HepG2 (cell line): ENCODE data around the gene NDUFS1. TPM values are rescaled to one million over a fixed set of nuclear protein-coding genes. Genes with fewer than 3 reads are reported as not detected.

ENCODE experiments used
- ATAC-seq: fragments of 200-7000 bp; cut with Tn5 transposase; 3 replicates; pipeline ENCODE4 v1.9.1; 2020; ENCODE audit warnings: mild to moderate bottlenecking, moderate library complexity
- BruUV-seq: library from RNA; stranded (reverse); fragments of 400-500 nt; replicated peaks from 2 replicates; lab custom pipeline; 2021; lab: Mats Ljungman, UMichigan
- CTCF ChIA-PET: fragments of 300-600 bp; formaldehyde crosslinking; extraction: SDS; loops from one replicate; lab custom pipeline; 2021; ENCODE audit warnings: low total read pairs, inconsistent platforms, low intra/inter-chr PET ratio; lab: Yijun Ruan, JAX
- POLR2A ChIA-PET: fragments of 350-600 bp; sonication (Branson Sonifier 250); formaldehyde crosslinking; loops from one replicate; lab custom pipeline; 2020; ENCODE audit warnings: antibody characterized with exemption, inconsistent platforms; lab: Yijun Ruan, JAX
- DNase-seq: peaks from one replicate; pipeline ENCODE4 v3.0.0-alpha.2; 2015; ENCODE audit warnings: low spot score
- FAIRE-seq: peaks from 3 replicates; lab custom pipeline; 2011; peaks lifted over from hg19 to GRCh38; lab: Jason Lieb, UNC
- H2AFZ ChIP-seq: one replicate; pipeline ENCODE4 v1.6.1; 2011; ENCODE audit warnings: low read length, inconsistent platforms
- H3K27ac ChIP-seq: fragments of 300-600 bp; 3 replicates; pipeline ENCODE4 v1.8.0; 2011; ENCODE audit warnings: mixed run types, mild to moderate bottlenecking, mixed read lengths, low read length, inconsistent platforms; ENCODE audit not compliant: insufficient read depth; ENCODE audit errors: extremely low read length
- H3K27me3 ChIP-seq, 2 experiments: fragments of 200-600 bp in 1 of 2; 2 replicates in 1 of 2; 3 replicates in 1 of 2; pipeline versions ENCODE4 v1.6.0 to v1.8.0; 2011; ENCODE audit warnings: low read length in 2 of 2, mild to moderate bottlenecking in 2 of 2, moderate library complexity in 2 of 2, inconsistent platforms in 1 of 2; ENCODE audit not compliant: insufficient read depth in 2 of 2, control insufficient read depth in 1 of 2
- H3K36me3 ChIP-seq, 2 experiments: fragments of 200-600 bp in 1 of 2; replicated peaks in 1 of 2; 2 replicates in 1 of 2; 3 replicates in 1 of 2; pipeline versions ENCODE4 v1.5.1 to v1.8.0; 2011; ENCODE audit warnings: low read length in 2 of 2, inconsistent platforms in 1 of 2; ENCODE audit not compliant: insufficient read depth in 2 of 2, control insufficient read depth in 1 of 2
- H3K4me1 ChIP-seq: 2 replicates; pipeline ENCODE4 v1.5.1; 2012; ENCODE audit warnings: low read length, inconsistent platforms; ENCODE audit not compliant: insufficient read depth
- H3K4me2 ChIP-seq: 2 replicates; pipeline ENCODE4 v1.6.0; 2011; ENCODE audit warnings: low read depth, low read length, inconsistent platforms
- H3K4me3 ChIP-seq, 3 experiments: fragments of 200-600 bp in 1 of 3; sonication (generic), shearing (Covaris generic) in 1 of 3; replicated peaks in 1 of 3; 2 replicates each; pipeline ENCODE4 v1.5.1; 2011 to 2016; ENCODE audit warnings: low read length in 3 of 3, inconsistent platforms in 2 of 3, low read depth in 2 of 3, mild to moderate bottlenecking in 2 of 3, control low read depth in 1 of 3, mixed read lengths in 1 of 3; ENCODE audit not compliant: insufficient read depth in 1 of 3
- H3K79me2 ChIP-seq: one replicate; pipeline ENCODE4 v1.6.1; 2011; ENCODE audit warnings: low read length, inconsistent platforms; ENCODE audit not compliant: insufficient read depth
- H3K9ac ChIP-seq: 2 replicates; pipeline ENCODE4 v1.6.0; 2011; ENCODE audit warnings: mild to moderate bottlenecking, low read depth, low read length, inconsistent platforms; ENCODE audit not compliant: insufficient read depth
- H3K9me3 ChIP-seq: 2 replicates; pipeline ENCODE4 v1.5.1; 2012; ENCODE audit warnings: mild to moderate bottlenecking, low read length
- H4K20me1 ChIP-seq: 2 replicates; pipeline ENCODE4 v1.6.0; 2011; ENCODE audit warnings: inconsistent platforms, mild to moderate bottlenecking, low read length, moderate library complexity; ENCODE audit not compliant: insufficient read depth
- KAT7 ChIP-seq: IDR thresholded peaks from 2 replicates; pipeline ENCODE4 v1.6.1; 2018; ENCODE audit warnings: borderline replicate concordance, missing compliant biosample characterization
- SYNCRIP ChIP-seq: fragments of 200-400 bp; formaldehyde crosslinking; IDR thresholded peaks from 2 replicates; pipeline ENCODE4 v1.6.1; 2018; ENCODE audit warnings: mild to moderate bottlenecking, low read depth, low read length; ENCODE audit not compliant: insufficient read depth
- ZBTB4 ChIP-seq: sonication (generic); formaldehyde crosslinking; IDR thresholded peaks from 2 replicates; pipeline ENCODE4 v1.4.0; 2020; ENCODE audit warnings: missing genetic modification reagents, mild to moderate bottlenecking, borderline replicate concordance
- ZNF121 ChIP-seq: sonication (generic); formaldehyde crosslinking; IDR thresholded peaks from 2 replicates; pipeline ENCODE4 v1.5.0; 2020; ENCODE audit warnings: mild to moderate bottlenecking, missing genetic modification reagents
- ZNF446 ChIP-seq: sonication (generic); formaldehyde crosslinking; IDR thresholded peaks from 2 replicates; pipeline ENCODE4 v1.5.0; 2020; ENCODE audit warnings: mild to moderate bottlenecking, missing genetic modification reagents
- in situ Hi-C: cut with HindIII; loops from 2 replicates; pipeline ENCODE4 v1.10.0; 2017; ENCODE audit warnings: low pct_unique_long_range_greater_than_20kb; ENCODE audit not compliant: extremely low pct_ligation_motif_present
- intact Hi-C: fragments of 100-400 bp; cut with micrococcal nuclease; formaldehyde crosslinking; loops from one replicate; pipeline ENCODE4 v1.10.0; 2022; ENCODE audit not compliant: unreplicated experiment
- polyA plus RNA-seq, 8 experiments: library from polyadenylated mRNA; depleted of rRNA in 3 of 8; stranded (reverse) in 7 of 8; unstranded in 1 of 8; fragments of >200 nt; fragmentation: Illumina TruSeq in 4 of 8; extraction: Trizol in 4 of 8; gene quantifications; 2 replicates each; pipeline versions ENCODE4 v1.2.1 to v1.2.3, GENCODE V29; 2011 to 2016; ENCODE audit warnings: low read depth in 4 of 8, missing spikeins in 1 of 8, mixed read lengths in 1 of 8; ENCODE audit not compliant: insufficient read depth in 1 of 8
- total RNA-seq, 5 experiments: library from RNA; depleted of rRNA; stranded (reverse); fragments of >200 nt; fragmentation: Illumina TruSeq; extraction: Trizol; gene quantifications; 2 replicates each; pipeline ENCODE4 v1.2.3, GENCODE V29; 2016; ENCODE audit warnings: low read depth in 1 of 5
- TF ChIP-seq, protein P1 (sequence below): sonication (generic); formaldehyde crosslinking; IDR thresholded peaks from 2 replicates; pipeline ENCODE4 v1.5.0; 2020; ENCODE audit warnings: mild to moderate bottlenecking, missing genetic modification reagents, moderate library complexity

Gene NDUFS1
- total and polyA plus RNA-seq, 2 of the 13 experiments (the other 11 are each of a cell fraction or from before 2014, with no cell fraction given): 139 to 242 TPM

- TF ChIP-seq ZBTB4 (CRISPR knock-in tag): no peak
- no peak for TF ChIP-seq KAT7 (CRISPR knock-in tag)
- TF ChIP-seq ZNF446 (CRISPR knock-in tag): no peak
- no peak for TF ChIP-seq SYNCRIP
Observed at GRCh38 chr2:206092297-206092696, 66.9 kb downstream of the NDUFS1 start (continued).

- Histone ChIP-seq H3K27me3 (no peaks in the 10 kb centered on the region; a peak in 2 of 5 replicates), H4K20me1 (no peaks in the 10 kb centered on the region), H3K27ac (no peak overlapping the region), H3K4me2 (no peak overlapping the region; the same call in 1 of the 2 replicates), H3K9me3 (no peaks in the 10 kb centered on the region), H3K79me2 (peaks cover 48% of the 10 kb centered on the region), H2AFZ (no peak overlapping the region), H3K9ac (no peak overlapping the region), H3K4me3 (no peak overlapping the region), H3K36me3 (peaks cover 0 to 2% of the 10 kb centered on the region in 2 experiments; a peak in 1 of 5 replicates), H3K4me1 (peaks cover 23% of the 10 kb centered on the region)
- in situ Hi-C loops: no loop called here
- DNase-seq (no peak), ATAC-seq (no peak), FAIRE-seq (no peak)
- intact Hi-C loops: no loop called here
- ChIA-PET POLR2A (interaction anchor here (0.8 to 3.2 kb wide), 3 partner anchors 9 to 73 kb away, joined by 5 to 32 read pairs (median 15); partner anchors contain the start of genes EEF1B2 and NDUFS1), CTCF (no interaction called here)
- BruUV-seq: no TSS peak
- TF ChIP-seq, protein P1, sequence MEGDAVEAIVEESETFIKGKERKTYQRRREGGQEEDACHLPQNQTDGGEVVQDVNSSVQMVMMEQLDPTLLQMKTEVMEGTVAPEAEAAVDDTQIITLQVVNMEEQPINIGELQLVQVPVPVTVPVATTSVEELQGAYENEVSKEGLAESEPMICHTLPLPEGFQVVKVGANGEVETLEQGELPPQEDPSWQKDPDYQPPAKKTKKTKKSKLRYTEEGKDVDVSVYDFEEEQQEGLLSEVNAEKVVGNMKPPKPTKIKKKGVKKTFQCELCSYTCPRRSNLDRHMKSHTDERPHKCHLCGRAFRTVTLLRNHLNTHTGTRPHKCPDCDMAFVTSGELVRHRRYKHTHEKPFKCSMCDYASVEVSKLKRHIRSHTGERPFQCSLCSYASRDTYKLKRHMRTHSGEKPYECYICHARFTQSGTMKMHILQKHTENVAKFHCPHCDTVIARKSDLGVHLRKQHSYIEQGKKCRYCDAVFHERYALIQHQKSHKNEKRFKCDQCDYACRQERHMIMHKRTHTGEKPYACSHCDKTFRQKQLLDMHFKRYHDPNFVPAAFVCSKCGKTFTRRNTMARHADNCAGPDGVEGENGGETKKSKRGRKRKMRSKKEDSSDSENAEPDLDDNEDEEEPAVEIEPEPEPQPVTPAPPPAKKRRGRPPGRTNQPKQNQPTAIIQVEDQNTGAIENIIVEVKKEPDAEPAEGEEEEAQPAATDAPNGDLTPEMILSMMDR (CRISPR knock-in tag): no peak
- TF ChIP-seq ZNF121 (CRISPR knock-in tag): peak; percentile 86
Observed at GRCh38 chr2:206088248-206088647, 71.0 kb downstream of the NDUFS1 start.
